PC-3 (cell line): Measurements from ENCODE around the gene FAM131C. TPM values are rescaled to one million over a fixed set of nuclear protein-coding genes. Genes with fewer than 3 reads are reported as not detected.
A peak's percentile ranks its signal among the peaks of the same experiment; 100 is the strongest.

Experiments
- ATAC-seq: fragments of 200-7000 bp; cut with Tn5 transposase; 2 replicates; pipeline ENCODE4 v1.9.1; 2020; ENCODE audit warnings: mild to moderate bottlenecking, moderate library complexity
- BruUV-seq: library from RNA; stranded (reverse); fragments of 400-500 nt; replicated peaks from 2 replicates; lab custom pipeline; 2021; lab: Mats Ljungman, UMichigan
- CTCF ChIA-PET: fragments of 300-600 bp; sonication (Branson Sonifier 250); formaldehyde crosslinking; loops from one replicate; lab custom pipeline; 2022; ENCODE audit warnings: antibody characterized with exemption; lab: Charles Lee
- POLR2A ChIA-PET: fragments of 300-600 bp; sonication (Branson Sonifier 250); formaldehyde crosslinking; loops from one replicate; lab custom pipeline; 2022; ENCODE audit warnings: antibody characterized with exemption; ENCODE audit not compliant: unreplicated experiment; lab: Charles Lee
- DNase-seq: peaks from one replicate; pipeline ENCODE4 v3.0.0-alpha.2; 2015
- H2AFZ ChIP-seq: fragments of 300-600 bp; sonication (generic); 2 replicates; pipeline ENCODE4 v1.6.0; 2016; ENCODE audit warnings: antibody characterized with exemption, low read length
- H3F3A ChIP-seq: fragments of 300-600 bp; sonication (generic); one replicate; pipeline ENCODE4 v1.6.0; 2017; ENCODE audit warnings: antibody characterized with exemption, low read length, control low read depth, mild to moderate bottlenecking; ENCODE audit not compliant: unreplicated experiment
- H3K27ac ChIP-seq: fragments of 300-600 bp; sonication (generic); 2 replicates; pipeline ENCODE4 v1.5.1; 2016; ENCODE audit warnings: mild to moderate bottlenecking, low read length
- H3K27me3 ChIP-seq: fragments of 300-600 bp; sonication (generic); 2 replicates; pipeline ENCODE4 v1.6.1; 2016; ENCODE audit warnings: low read length, mixed read lengths
- H3K36me3 ChIP-seq: fragments of 300-600 bp; sonication (generic); 2 replicates; pipeline ENCODE4 v1.6.1; 2016; ENCODE audit warnings: low read depth, mixed run types, low read length, mixed read lengths
- H3K4me1 ChIP-seq: fragments of 300-600 bp; sonication (generic); 2 replicates; pipeline ENCODE4 v1.5.1; 2016; ENCODE audit warnings: low read length; ENCODE audit not compliant: insufficient read depth
- H3K4me2 ChIP-seq: fragments of 300-600 bp; sonication (generic); 2 replicates; pipeline ENCODE4 v1.6.0; 2016; ENCODE audit warnings: low read length
- H3K4me3 ChIP-seq: fragments of 300-600 bp; sonication (generic); 2 replicates; pipeline ENCODE4 v1.5.1; 2016; ENCODE audit warnings: mild to moderate bottlenecking, low read length, mixed read lengths
- H3K79me2 ChIP-seq: fragments of 300-600 bp; sonication (generic); 2 replicates; pipeline ENCODE4 v1.6.1; 2017; ENCODE audit warnings: low read length, mixed read lengths
- H3K9ac ChIP-seq: fragments of 300-600 bp; sonication (generic); 2 replicates; pipeline ENCODE4 v1.6.0; 2016; ENCODE audit warnings: mild to moderate bottlenecking, low read length
- H3K9me2 ChIP-seq: fragments of 300-600 bp; sonication (generic); replicated peaks from 2 replicates; pipeline ENCODE4 v1.6.1; 2016; ENCODE audit warnings: mixed run types, low read length, mixed read lengths
- H3K9me3 ChIP-seq: fragments of 300-600 bp; sonication (generic); 2 replicates; pipeline ENCODE4 v1.6.1; 2016; ENCODE audit warnings: low read length, mixed read lengths
- H4K20me1 ChIP-seq: fragments of 300-600 bp; sonication (generic); 2 replicates; pipeline ENCODE4 v1.6.1; 2016; ENCODE audit warnings: low read length, mixed read lengths
- CTCF ChIP-seq: fragments of 300-600 bp; sonication (generic); conservative IDR thresholded peaks from 2 replicates; pipeline ENCODE4 v1.5.1; 2017; ENCODE audit warnings: antibody characterized with exemption, low read depth, mild to moderate bottlenecking, low read length
- EZH2 ChIP-seq: fragments of 300-600 bp; sonication (generic); IDR thresholded peaks from one replicate; pipeline ENCODE4 v1.6.1; 2017; ENCODE audit warnings: antibody characterized with exemption, mild to moderate bottlenecking, low read length; ENCODE audit not compliant: unreplicated experiment
- EZH2phosphoT487 ChIP-seq: fragments of 300-600 bp; sonication (generic); IDR thresholded peaks from 2 replicates; pipeline ENCODE4 v1.6.1; 2018; ENCODE audit warnings: mild to moderate bottlenecking, antibody characterized with exemption, low read length, borderline replicate concordance
- intact Hi-C: fragments of 100-400 bp; cut with micrococcal nuclease; formaldehyde crosslinking; loops from 2 replicates; pipeline ENCODE4 v1.9.0; 2023
- total RNA-seq: library from RNA; depleted of rRNA; stranded (reverse); fragments of >200 nt; gene quantifications from 2 replicates; pipeline ENCODE4 v1.2.3, GENCODE V29; 2014

FAM131C gene
- total RNA-seq, 1 experiment from 2014 or later = 7.7 TPM

GRCh38 chr1:16120940-16121410 is 47.5 kb upstream of the FAM131C start:
- no peaks in the 10 kb centered on the region for H3K27me3 ChIP-seq
- no peaks in the 10 kb centered on the region for H3K9me2 ChIP-seq
- ChIA-PET CTCF (interaction anchor here (0.6 to 1.4 kb wide), 5 partner anchors 39 to 227 kb away, joined by 4 to 11 read pairs (median 5); no protein-coding TSS in a partner anchor), POLR2A (interaction anchor here (0.5 to 1.2 kb wide), 6 partner anchors 23 to 144 kb away, joined by 4 to 15 read pairs (median 4); no protein-coding TSS in a partner anchor)
- H3K9me3 ChIP-seq = no peaks in the 10 kb centered on the region
- peaks cover 23% of the 10 kb centered on the region for H4K20me1 ChIP-seq
- intact Hi-C loops = loop anchor here (1.0 kb wide), 1 partner anchor 39 kb away; no protein-coding TSS in a partner anchor
- H3K36me3 ChIP-seq = peaks cover 26% of the 10 kb centered on the region
- DNase-seq (peak; percentile 81), ATAC-seq (peak; percentile 44)
- H2AFZ ChIP-seq = no peak overlapping the region
- no peak overlapping the region for H3K9ac ChIP-seq
- 0 out of 2 replicates have a peak overlapping the region, but pooled peaks have one; percentile 5 for H3K4me2 ChIP-seq
- H3K4me3 ChIP-seq = no peak overlapping the region
- peak overlapping the region; percentile 58 for H3K27ac ChIP-seq
- peaks cover 26% of the 10 kb centered on the region for H3F3A ChIP-seq
- H3K4me1 ChIP-seq = peaks cover 42% of the 10 kb centered on the region
- TSS peak; percentile 13 for BruUV-seq
- no peaks in the 10 kb centered on the region; the same call in 1 of the 2 replicates for H3K79me2 ChIP-seq
- TF ChIP-seq CTCF (no peak), EZH2 (no peak), EZH2phosphoT487 (no peak)

GRCh38 chr1:16120407-16120806 is 47.0 kb upstream of the FAM131C start:
- H3K27ac ChIP-seq = peak overlapping the region; percentile 43
- H3K4me1 ChIP-seq = peaks cover 42% of the 10 kb centered on the region
- no TSS peak for BruUV-seq
- no peak for TF ChIP-seq EZH2
- no peak for TF ChIP-seq CTCF
- TF ChIP-seq EZH2phosphoT487 = no peak
- peaks cover 20% of the 10 kb centered on the region for H3K36me3 ChIP-seq
- no peak overlapping the region for H3K4me3 ChIP-seq
- H3K4me2 ChIP-seq = 0 out of 2 replicates have a peak overlapping the region, but pooled peaks have one; percentile 5
- peaks cover 17% of the 10 kb centered on the region for H4K20me1 ChIP-seq
- no peaks in the 10 kb centered on the region for H3K27me3 ChIP-seq
- peak; percentile 25 for DNase-seq
- H3K79me2 ChIP-seq = no peaks in the 10 kb centered on the region
- CTCF ChIA-PET = interaction anchor here (0.6 to 1.4 kb wide), 3 partner anchors 38 to 124 kb away, joined by 5 to 11 read pairs (median 8); no protein-coding TSS in a partner anchor
- intact Hi-C loops = no loop called here
- no peak overlapping the region for H2AFZ ChIP-seq
- H3K9me2 ChIP-seq = no peaks in the 10 kb centered on the region
- ATAC-seq = peak; percentile 1
- no peak overlapping the region for H3K9ac ChIP-seq
- H3F3A ChIP-seq = peaks cover 21% of the 10 kb centered on the region
- POLR2A ChIA-PET = interaction anchor here (0.6 to 1.2 kb wide), 5 partner anchors 23 to 144 kb away, joined by 4 to 15 read pairs (median 5); no protein-coding TSS in a partner anchor
- H3K9me3 ChIP-seq = no peaks in the 10 kb centered on the region

DNA sequence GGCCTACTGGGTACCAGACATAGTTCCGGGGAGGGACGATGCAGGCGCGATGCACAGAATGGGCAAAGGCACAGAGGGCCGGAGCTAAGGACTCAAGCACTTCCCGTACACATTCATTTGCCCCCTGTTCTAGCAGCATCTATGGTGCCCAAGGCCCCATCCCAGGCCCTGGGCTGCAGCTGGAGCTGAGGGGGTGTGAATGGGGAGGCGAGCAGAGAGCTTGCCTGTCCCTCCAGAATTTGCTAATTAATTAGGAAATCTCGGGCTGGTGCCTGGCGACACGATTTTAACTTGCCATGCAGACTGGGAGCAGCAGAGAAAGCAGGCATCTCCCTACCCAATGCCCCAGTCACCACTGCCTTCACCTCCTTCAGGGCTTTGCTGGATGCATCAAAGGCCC is 46.5 kb upstream of the FAM131C start:
- Histone ChIP-seq H2AFZ (no peak overlapping the region), H3K4me2 (no peak overlapping the region), H3K9ac (no peak overlapping the region), H3K36me3 (peaks cover 17% of the 10 kb centered on the region), H4K20me1 (peaks cover 16% of the 10 kb centered on the region), H3K9me3 (no peaks in the 10 kb centered on the region), H3K27me3 (no peaks in the 10 kb centered on the region), H3K4me3 (no peak overlapping the region), H3K79me2 (no peaks in the 10 kb centered on the region), H3F3A (peaks cover 20% of the 10 kb centered on the region), H3K27ac (no peak overlapping the region), H3K9me2 (no peaks in the 10 kb centered on the region), H3K4me1 (peaks cover 41% of the 10 kb centered on the region)
- ATAC-seq (no peak), DNase-seq (peak; percentile 6)
- BruUV-seq = no TSS peak
- intact Hi-C loops = no loop called here
- ChIA-PET CTCF (no interaction called here), POLR2A (no interaction called here)
- TF ChIP-seq EZH2phosphoT487 (no peak), CTCF (no peak), EZH2 (no peak)
